Keratinocyte (primary cell): Measurements from ENCODE around the gene GLDC. TPM values are rescaled to one million over a fixed set of nuclear protein-coding genes. Genes with fewer than 3 reads are reported as not detected.

Experiments
- DNase-seq: peaks from one replicate; pipeline ENCODE4 v3.0.0-alpha.2; 2011; ENCODE audit warnings: low read depth, missing footprints, low spot score
- FAIRE-seq: peaks from 2 replicates; lab custom pipeline; 2011; peaks lifted over from hg19 to GRCh38; lab: Jason Lieb, UNC
- H2AFZ ChIP-seq: 2 replicates; pipeline ENCODE4 v1.6.0; 2012; ENCODE audit warnings: low read length, control low read depth, inconsistent platforms; ENCODE audit not compliant: control insufficient read depth
- H3K27ac ChIP-seq: 2 replicates; pipeline ENCODE4 v1.5.1; 2011; ENCODE audit warnings: low read length; ENCODE audit not compliant: control insufficient read depth, insufficient read depth
- H3K27me3 ChIP-seq: 3 replicates; pipeline ENCODE4 v1.6.0; 2011; ENCODE audit warnings: low read length; ENCODE audit not compliant: control insufficient read depth, insufficient read depth; ENCODE audit errors: extremely low read depth
- H3K36me3 ChIP-seq, 2 experiments: 2 replicates in 1 of 2; 3 replicates in 1 of 2; pipeline ENCODE4 v1.5.1; 2011; ENCODE audit warnings: low read length in 2 of 2, mild to moderate bottlenecking in 1 of 2; ENCODE audit not compliant: control insufficient read depth in 2 of 2, insufficient read depth in 2 of 2; ENCODE audit errors: extremely low read depth in 1 of 2
- H3K4me1 ChIP-seq: 3 replicates; pipeline ENCODE4 v1.5.1; 2011; ENCODE audit warnings: low read length; ENCODE audit not compliant: control insufficient read depth, insufficient read depth; ENCODE audit errors: extremely low read depth
- H3K4me2 ChIP-seq: 3 replicates; pipeline ENCODE4 v1.6.0; 2011; ENCODE audit warnings: low read depth, low read length; ENCODE audit not compliant: control insufficient read depth, insufficient read depth; ENCODE audit errors: extremely low read depth
- H3K4me3 ChIP-seq, 3 experiments: fragments of 200-600 bp in 1 of 3; sonication (generic) in 1 of 3; 2 replicates in 2 of 3; 3 replicates in 1 of 3; pipeline ENCODE4 v1.5.1; 2011 to 2016; ENCODE audit warnings: low read length in 3 of 3, mild to moderate bottlenecking in 3 of 3, control low read depth in 2 of 3, inconsistent platforms in 1 of 3, low read depth in 1 of 3, mixed read lengths in 1 of 3, mixed run types in 1 of 3, moderate library complexity in 1 of 3; ENCODE audit not compliant: control insufficient read depth in 2 of 3, insufficient read depth in 2 of 3; ENCODE audit errors: extremely low read depth in 1 of 3
- H3K79me2 ChIP-seq: 2 replicates; pipeline ENCODE4 v1.6.0; 2012; ENCODE audit warnings: low read length; ENCODE audit not compliant: control insufficient read depth, insufficient read depth
- H3K9ac ChIP-seq: 3 replicates; pipeline ENCODE4 v1.6.0; 2011; ENCODE audit warnings: low read length; ENCODE audit not compliant: control insufficient read depth, insufficient read depth; ENCODE audit errors: extremely low read depth
- H3K9me1 ChIP-seq: 3 replicates; pipeline ENCODE4 v1.6.0; 2011; ENCODE audit warnings: low read length; ENCODE audit not compliant: control insufficient read depth, insufficient read depth; ENCODE audit errors: extremely low read depth
- H3K9me3 ChIP-seq: 2 replicates; pipeline ENCODE4 v1.5.1; 2012; ENCODE audit warnings: low read depth, low read length; ENCODE audit not compliant: control insufficient read depth
- H4K20me1 ChIP-seq: 3 replicates; pipeline ENCODE4 v1.6.0; 2011; ENCODE audit warnings: low read length; ENCODE audit not compliant: control insufficient read depth, insufficient read depth; ENCODE audit errors: extremely low read depth
- CTCF ChIP-seq, 3 experiments: IDR thresholded peaks in 1 of 3; conservative IDR thresholded peaks in 1 of 3; optimal IDR thresholded peaks in 1 of 3; 2 replicates in 2 of 3; 3 replicates in 1 of 3; pipeline versions ENCODE3 to v1.5.1; 2011; ENCODE audit warnings: low read length in 3 of 3, mild to moderate bottlenecking in 3 of 3, moderate library complexity in 2 of 3, control low read depth in 1 of 3, inconsistent platforms in 1 of 3; ENCODE audit not compliant: insufficient read depth in 2 of 3; ENCODE audit errors: extremely low read depth in 1 of 3
- EZH2 ChIP-seq: IDR thresholded peaks from one replicate; pipeline ENCODE4 v1.6.1; 2012; ENCODE audit warnings: inconsistent platforms, mild to moderate bottlenecking, low read length, moderate library complexity
- dilution Hi-C: fragments of 300-500 bp; cut with MboI; formaldehyde crosslinking; loops from one replicate; pipeline ENCODE4 v1.7.0; 2020; ENCODE audit warnings: low sequenced_read_pairs; ENCODE audit not compliant: extremely low pct_ligation_motif_present
- polyA minus RNA-seq, 3 experiments: library from RNA; depleted of rRNA, polyadenylated mRNA; stranded (reverse); fragments of >200 nt; gene quantifications; 1 replicate in 1 of 3; 2 replicates in 1 of 3; 3 replicates in 1 of 3; pipeline ENCODE4 v1.2.3, GENCODE V29; 2011
- polyA plus RNA-seq, 5 experiments: library from polyadenylated mRNA; depleted of rRNA in 3 of 5; stranded (reverse) in 3 of 5; stranded (forward) in 1 of 5; unstranded in 1 of 5; fragments of >200 nt; gene quantifications; 1 replicate in 1 of 5; 2 replicates in 3 of 5; 3 replicates in 1 of 5; pipeline versions ENCODE4 v1.2.1 to v1.2.3, GENCODE V29; 2011 to 2012; ENCODE audit warnings: missing spikeins in 2 of 5, low read depth in 1 of 5, low replicate concordance in 1 of 5

The GLDC gene
- polyA plus RNA-seq (0.64 to 1.1 TPM (median 0.69 TPM) in 3 replicates), polyA minus RNA-seq (0.66 to 4.7 TPM (median 1.8 TPM) in 3 replicates)
- polyA plus RNA-seq (2011; ENCODE audit: low read depth), result not detected
- 0.38 and 0.97 TPM in 2 replicates for polyA plus RNA-seq (2011; cell fraction: cytosol; rRNA removed)
- polyA plus RNA-seq (2011; cell fraction: nucleus; rRNA removed), result 0.71 and 0.99 TPM in 2 replicates
- 0.92 TPM in 1 of 2 replicates, not detected in the other for polyA plus RNA-seq (2012; ENCODE audit: low replicate concordance)
- polyA minus RNA-seq (2011; cell fraction: cytosol; rRNA and poly(A)+ RNA removed), result 1.2 TPM
- polyA minus RNA-seq (2011; cell fraction: nucleus; rRNA and poly(A)+ RNA removed), result 1.1 and 2.0 TPM in 2 replicates

GRCh38 chr9:6645355-6646292 is at the start of gene GLDC:
GLDC (minus strand) TSS chr9:6645729; CDS start chr9:6645499, 230 bp downstream.
- no peaks in the 10 kb centered on the region for H4K20me1 ChIP-seq
- TF ChIP-seq EZH2 (peak; percentile 84), CTCF (optimal IDR thresholded peaks at IDR 0.05 in 1 of 3, IDR thresholded peaks at IDR 0.05 in 1 of 3, conservative IDR thresholded peaks at IDR 0.05 in 1 of 3; ENCODE audit: extremely low read depth in 1 of 3, insufficient read depth in 2 of 3, low read length in 3 of 3) (no peak)
- H3K4me1 ChIP-seq, result peaks cover 2% of the 10 kb centered on the region
- H3K4me3 ChIP-seq, result peak within 1 kb of the TSS; percentile 9 to 78 (median 52)
- H3K9me3 ChIP-seq, result no peaks in the 10 kb centered on the region
- H3K27me3 ChIP-seq, result peaks cover 21% of the 10 kb centered on the region
- H3K4me2 ChIP-seq, result peak within 1 kb of the TSS; percentile 62
- H3K9ac ChIP-seq, result peak within 1 kb of the TSS; percentile 46
- H3K27ac ChIP-seq, result peak within 1 kb of the TSS; percentile 30
- FAIRE-seq (no peak), DNase-seq (no peak)
- dilution Hi-C loops, result no loop called here
- no peaks in the 10 kb centered on the region for H3K79me2 ChIP-seq
- H3K9me1 ChIP-seq, result no peaks in the 10 kb centered on the region
- peak within 1 kb of the TSS; percentile 36 for H2AFZ ChIP-seq
- H3K36me3 ChIP-seq, result no peaks in the 10 kb centered on the region

DNA sequence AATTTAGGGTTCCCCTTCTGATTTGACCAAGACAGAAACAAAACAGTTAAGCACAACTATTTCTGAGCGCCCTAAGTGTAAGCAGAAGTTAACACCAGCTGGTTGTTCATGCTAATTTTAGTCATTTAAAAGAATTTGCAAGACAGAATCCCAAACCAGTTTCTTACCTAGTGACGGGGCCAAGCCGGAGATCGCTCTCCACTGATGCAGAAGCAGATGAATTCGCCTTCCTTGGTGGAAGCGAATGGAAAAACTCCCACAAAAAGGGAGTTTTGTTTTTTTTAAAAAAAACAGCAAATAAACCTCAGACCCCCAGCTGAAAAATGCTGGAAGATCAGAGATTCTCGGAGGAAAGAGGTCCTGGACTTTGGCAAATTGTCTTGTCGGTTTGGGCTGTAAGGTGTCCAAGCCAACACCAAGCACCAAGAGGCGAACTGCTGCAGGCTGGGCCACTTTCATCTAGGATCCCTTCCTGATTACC is 47.4 kb upstream of the GLDC start:
- H3K27ac ChIP-seq, result no peak overlapping the region
- no peaks in the 10 kb centered on the region for H3K36me3 ChIP-seq
- no peaks in the 10 kb centered on the region for H3K4me1 ChIP-seq
- no peaks in the 10 kb centered on the region for H4K20me1 ChIP-seq
- no peak overlapping the region for H3K4me2 ChIP-seq
- no peak overlapping the region for H3K4me3 ChIP-seq
- FAIRE-seq (no peak), DNase-seq (no peak)
- no peak overlapping the region for H2AFZ ChIP-seq
- H3K79me2 ChIP-seq, result no peaks in the 10 kb centered on the region
- H3K9me3 ChIP-seq, result no peaks in the 10 kb centered on the region
- TF ChIP-seq EZH2 (no peak), CTCF (optimal IDR thresholded peaks at IDR 0.05 in 1 of 3, IDR thresholded peaks at IDR 0.05 in 1 of 3, conservative IDR thresholded peaks at IDR 0.05 in 1 of 3; ENCODE audit: extremely low read depth in 1 of 3, insufficient read depth in 2 of 3, low read length in 3 of 3) (no peak)
- dilution Hi-C loops, result no loop called here
- H3K9me1 ChIP-seq, result no peaks in the 10 kb centered on the region
- H3K27me3 ChIP-seq, result no peaks in the 10 kb centered on the region
- no peak overlapping the region for H3K9ac ChIP-seq
